Measurements from ENCODE around the gene TBC1D7.

- TF ChIP-seq CTCF (IDR thresholded peaks at IDR 0.05) (no peak), POLR2A (IDR thresholded peaks at IDR 0.05) (no peak)
Measured at GRCh38 chr6:13319891-13320564, 8.3 kb downstream of the TBC1D7 start.

Data from upper lobe of left lung (tissue), 4 donors.